ENCODE results near the gene RNF181. TPM values are rescaled to one million over a fixed set of nuclear protein-coding genes. Genes with fewer than 3 reads are reported as not detected.
"Not testable (repeated sequence)": the region's sequence is repeated elsewhere in the genome, so short reads cannot be mapped to it uniquely, and the experiment has no call there.

Gene RNF181
- total RNA-seq, 2 experiments from 2014 or later = 97.8 to 179 TPM

DNA sequence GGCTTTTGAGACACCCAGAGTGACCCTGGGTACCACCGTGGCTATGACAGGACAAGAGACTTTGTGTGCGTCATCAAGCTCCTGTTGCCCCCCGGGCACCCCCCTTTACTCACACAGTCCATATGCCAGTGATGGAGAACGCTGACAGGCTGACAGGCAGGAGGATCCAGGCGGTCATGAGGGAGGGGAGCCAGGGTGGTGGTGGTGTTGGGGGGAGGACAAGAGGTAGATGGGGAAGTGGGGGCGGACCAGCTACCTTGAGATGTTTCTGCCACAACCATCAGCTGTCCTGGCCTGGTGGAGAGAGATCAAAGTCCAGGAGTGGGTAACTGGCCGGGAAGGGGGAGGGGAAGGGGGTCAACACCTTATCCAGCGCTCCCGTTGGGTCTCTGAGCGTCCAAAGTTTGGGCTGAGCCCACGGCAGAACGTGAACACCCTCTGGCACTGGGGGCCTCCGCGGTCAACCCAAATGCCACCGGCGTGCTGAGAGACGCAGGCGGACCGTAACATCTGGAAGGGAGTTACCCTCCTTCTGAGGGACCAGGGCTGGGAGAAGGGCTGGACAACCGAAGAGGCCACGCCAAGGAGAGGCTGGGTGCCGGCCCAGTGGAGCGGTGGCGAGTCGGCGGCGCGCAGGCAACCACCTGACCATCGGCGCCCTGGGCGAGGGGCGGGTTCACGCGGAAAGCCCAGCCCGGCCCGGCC, 6.4 kb downstream of the RNF181 start:
- Histone ChIP-seq H3K79me2 (ENCODE audit: insufficient read depth, low read depth, low read length) (no peaks in the 10 kb centered on the region), H3K4me3 (ENCODE audit: low read depth, low read length, poor library complexity, severe bottlenecking) (peak overlapping the region; percentile 72), H2AFZ (ENCODE audit: low read length) (no peak overlapping the region), H4K20me1 (ENCODE audit: insufficient read depth, low read length) (no peaks in the 10 kb centered on the region; the same call in 1 of the 2 replicates), H3K4me1 (ENCODE audit: insufficient read depth, low read length, poor library complexity, severe bottlenecking) (peaks cover 19% of the 10 kb centered on the region), H3K4me2 (ENCODE audit: low read length) (peak overlapping the region; percentile 71), H3K9me2 (ENCODE audit: insufficient read depth, low read length) (no peaks in the 10 kb centered on the region), H3K36me3 (ENCODE audit: insufficient read depth, low read length) (peaks cover 18% of the 10 kb centered on the region), H3K9me3 (ENCODE audit: low read length) (no peaks in the 10 kb centered on the region), H3K27ac (ENCODE audit: low read depth, low read length, poor library complexity, severe bottlenecking) (no peak overlapping the region)
- POLR2A ChIA-PET = interaction anchor here (0.7 kb wide), 1 partner anchor 11 kb away, joined by 3 read pairs; no protein-coding TSS in a partner anchor
- no TSS peak for BruUV-seq (replicated peaks)
- no peak for DNase-seq (ENCODE audit: low spot score)
- intact Hi-C loops (cut with micrococcal nuclease; ENCODE audit: unreplicated experiment) = loop anchor here (2.0 kb wide), 2 partner anchors 23 to 41 kb away; partner anchors contain the start of gene GGCX
- no peak for TF ChIP-seq EZH2phosphoT487 (IDR thresholded peaks at IDR 0.05; ENCODE audit: borderline replicate concordance, low read depth, low read length)
- CTCF ChIA-PET (ENCODE audit: unreplicated experiment) = no interaction called here

DNA sequence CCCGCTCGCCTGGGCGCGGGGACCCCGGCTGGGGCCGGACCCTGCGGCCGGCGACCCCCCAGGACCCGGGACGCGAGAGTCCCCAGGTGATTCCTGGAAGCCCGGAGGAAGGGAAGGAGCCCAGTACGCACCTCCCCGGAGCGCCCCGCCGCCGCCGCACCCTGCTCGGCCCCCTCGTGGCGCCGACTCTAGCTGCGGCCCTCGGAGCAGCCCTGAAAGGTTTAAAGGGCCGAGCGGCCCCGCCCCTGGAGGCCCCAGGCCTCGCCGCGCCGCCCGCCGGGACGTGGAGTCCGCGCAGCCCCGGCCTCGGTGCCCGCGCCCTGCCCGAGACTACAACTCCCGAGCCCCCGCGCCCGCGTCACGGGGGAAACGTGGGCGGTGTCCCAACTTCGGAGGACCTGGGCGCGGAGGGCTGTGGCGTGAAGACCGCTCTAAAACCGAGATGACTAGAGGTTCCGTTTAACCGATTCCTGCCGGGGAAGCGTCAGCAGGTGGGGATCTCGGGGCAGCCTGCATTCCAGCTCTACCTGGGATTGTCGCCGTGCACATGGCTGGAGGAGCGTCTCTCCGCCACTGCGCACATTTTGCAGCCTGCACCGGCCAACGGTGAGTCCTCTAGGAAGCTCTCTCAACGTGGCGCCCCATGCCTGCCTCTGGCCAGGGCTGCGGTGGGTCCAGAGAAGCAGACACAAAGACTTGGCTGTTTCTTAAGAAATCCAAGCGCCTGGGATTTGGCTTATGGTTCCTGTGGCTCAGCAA, 7.1 kb downstream of the RNF181 start, which contains the start of gene TMEM150A:
Gene TMEM150A, minus strand, starts transcription at position 223 of the 759 bp plus-strand sequence. CDS start 750 bp downstream, outside the sequence.
- no TSS peak for BruUV-seq (replicated peaks)
- intact Hi-C loops (cut with micrococcal nuclease; ENCODE audit: unreplicated experiment) = loop anchor here (2.0 kb wide), 2 partner anchors 24 to 42 kb away; partner anchors contain the start of gene GGCX
- peak within 1 kb of the TSS; percentile 63 for H2AFZ ChIP-seq (ENCODE audit: low read length)
- H4K20me1 ChIP-seq (ENCODE audit: insufficient read depth, low read length) = no peaks in the 10 kb centered on the region; the same call in 1 of the 2 replicates
- CTCF ChIA-PET (ENCODE audit: unreplicated experiment) = no interaction called here
- H3K27ac ChIP-seq (ENCODE audit: low read depth, low read length, poor library complexity, severe bottlenecking) = no peak within 1 kb of the TSS
- peak; percentile 92 for DNase-seq (ENCODE audit: low spot score)
- H3K79me2 ChIP-seq (ENCODE audit: insufficient read depth, low read depth, low read length) = no peaks in the 10 kb centered on the region
- TF ChIP-seq, protein P1, sequence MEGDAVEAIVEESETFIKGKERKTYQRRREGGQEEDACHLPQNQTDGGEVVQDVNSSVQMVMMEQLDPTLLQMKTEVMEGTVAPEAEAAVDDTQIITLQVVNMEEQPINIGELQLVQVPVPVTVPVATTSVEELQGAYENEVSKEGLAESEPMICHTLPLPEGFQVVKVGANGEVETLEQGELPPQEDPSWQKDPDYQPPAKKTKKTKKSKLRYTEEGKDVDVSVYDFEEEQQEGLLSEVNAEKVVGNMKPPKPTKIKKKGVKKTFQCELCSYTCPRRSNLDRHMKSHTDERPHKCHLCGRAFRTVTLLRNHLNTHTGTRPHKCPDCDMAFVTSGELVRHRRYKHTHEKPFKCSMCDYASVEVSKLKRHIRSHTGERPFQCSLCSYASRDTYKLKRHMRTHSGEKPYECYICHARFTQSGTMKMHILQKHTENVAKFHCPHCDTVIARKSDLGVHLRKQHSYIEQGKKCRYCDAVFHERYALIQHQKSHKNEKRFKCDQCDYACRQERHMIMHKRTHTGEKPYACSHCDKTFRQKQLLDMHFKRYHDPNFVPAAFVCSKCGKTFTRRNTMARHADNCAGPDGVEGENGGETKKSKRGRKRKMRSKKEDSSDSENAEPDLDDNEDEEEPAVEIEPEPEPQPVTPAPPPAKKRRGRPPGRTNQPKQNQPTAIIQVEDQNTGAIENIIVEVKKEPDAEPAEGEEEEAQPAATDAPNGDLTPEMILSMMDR (conservative IDR thresholded peaks at IDR 0.05; ENCODE audit: low read length) = peak; percentile 53
- no peak for TF ChIP-seq EZH2phosphoT487 (IDR thresholded peaks at IDR 0.05; ENCODE audit: borderline replicate concordance, low read depth, low read length)
- H3K4me3 ChIP-seq (ENCODE audit: low read depth, low read length, poor library complexity, severe bottlenecking) = peak within 1 kb of the TSS; percentile 72
- POLR2A ChIA-PET = interaction anchor here (0.5 kb wide), 1 partner anchor 16 kb away, joined by 3 read pairs; no protein-coding TSS in a partner anchor
- peaks cover 16% of the 10 kb centered on the region for H3K36me3 ChIP-seq (ENCODE audit: insufficient read depth, low read length)
- peaks cover 19% of the 10 kb centered on the region for H3K4me1 ChIP-seq (ENCODE audit: insufficient read depth, low read length, poor library complexity, severe bottlenecking)
- no peaks in the 10 kb centered on the region for H3K9me2 ChIP-seq (ENCODE audit: insufficient read depth, low read length)
- H3K4me2 ChIP-seq (ENCODE audit: low read length) = peak within 1 kb of the TSS; percentile 71
- H3K9me3 ChIP-seq (ENCODE audit: low read length) = no peaks in the 10 kb centered on the region

DNA sequence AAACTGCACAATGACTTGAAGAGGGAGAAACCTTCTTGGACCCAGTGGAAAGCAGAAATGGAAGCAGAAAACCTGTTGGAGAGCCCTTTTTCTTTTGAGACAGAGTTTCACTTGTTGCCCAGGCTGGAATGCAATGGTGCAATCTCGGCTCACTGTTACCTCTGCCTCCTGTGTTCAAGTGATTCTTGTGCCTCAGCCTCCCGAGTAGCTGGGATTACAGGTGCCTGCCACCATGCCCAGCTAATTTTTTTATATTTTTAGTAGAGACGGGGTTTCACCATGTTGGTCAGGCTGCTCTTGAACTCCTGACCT, 8.5 kb downstream of the RNF181 start:
- not testable (repeated sequence) for H3K9me2 ChIP-seq (ENCODE audit: insufficient read depth, low read length)
- POLR2A ChIA-PET = interaction anchor here (1.0 kb wide), 1 partner anchor 18 kb away, joined by 3 read pairs; no protein-coding TSS in a partner anchor

More for the DNA sequence above, 8.5 kb downstream of the RNF181 start:
- intact Hi-C loops (cut with micrococcal nuclease; ENCODE audit: unreplicated experiment); H3K4me3 ChIP-seq (ENCODE audit: low read depth, low read length, poor library complexity, severe bottlenecking); BruUV-seq (replicated peaks); H2AFZ ChIP-seq (ENCODE audit: low read length); H4K20me1 ChIP-seq (ENCODE audit: insufficient read depth, low read length); H3K79me2 ChIP-seq (ENCODE audit: insufficient read depth, low read depth, low read length); H3K27ac ChIP-seq (ENCODE audit: low read depth, low read length, poor library complexity, severe bottlenecking); CTCF ChIA-PET (ENCODE audit: unreplicated experiment); DNase-seq (ENCODE audit: low spot score); H3K9me3 ChIP-seq (ENCODE audit: low read length): not testable (repeated sequence)
- H3K4me1 ChIP-seq (ENCODE audit: insufficient read depth, low read length, poor library complexity, severe bottlenecking) = peaks cover 11% of the 10 kb centered on the region
- H3K36me3 ChIP-seq (ENCODE audit: insufficient read depth, low read length) = peaks cover 30% of the 10 kb centered on the region
- peak overlapping the region; percentile 71; the same call in 1 of the 2 replicates for H3K4me2 ChIP-seq (ENCODE audit: low read length)
